ENCODE results near the gene POU4F3. TPM values are rescaled to one million over a fixed set of nuclear protein-coding genes. Genes with fewer than 3 reads are reported as not detected.

POU4F3 gene
- total and polyA plus RNA-seq, 2 donors: 0.03 to 0.11 TPM

DNA sequence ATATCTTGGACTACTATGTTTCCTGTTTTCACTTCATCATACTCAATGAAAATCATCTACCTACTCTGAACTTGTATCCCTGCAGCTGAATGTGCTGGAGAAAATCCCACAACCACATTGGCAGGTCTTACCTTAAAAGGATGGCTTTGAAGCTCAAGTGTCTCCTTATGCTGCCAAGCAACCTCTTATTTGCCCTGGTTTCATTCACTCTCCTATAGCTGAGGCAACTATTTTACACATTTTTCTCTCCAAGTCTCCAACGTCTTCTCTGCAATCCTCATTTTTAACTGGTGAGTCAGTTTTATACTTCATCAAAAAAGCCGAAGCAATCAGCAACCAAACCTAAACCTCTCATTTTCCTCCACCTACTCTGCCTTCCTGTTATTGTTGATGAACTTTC lies 49.7 kb downstream of the POU4F3 start:
- no peak for DNase-seq (ENCODE audit: extremely low spot score)
- no peaks in the 10 kb centered on the region for H3K4me1 ChIP-seq (ENCODE audit: insufficient read depth)
- H3K36me3 ChIP-seq (ENCODE audit: insufficient read depth): no peaks in the 10 kb centered on the region
- no peak overlapping the region for H3K4me3 ChIP-seq (ENCODE audit: low read depth, low read length)
- no peak overlapping the region for H3K27ac ChIP-seq (ENCODE audit: low read depth)
- WGBS: 40% methylated on average over 2 of the region's 2 CpGs

DNA sequence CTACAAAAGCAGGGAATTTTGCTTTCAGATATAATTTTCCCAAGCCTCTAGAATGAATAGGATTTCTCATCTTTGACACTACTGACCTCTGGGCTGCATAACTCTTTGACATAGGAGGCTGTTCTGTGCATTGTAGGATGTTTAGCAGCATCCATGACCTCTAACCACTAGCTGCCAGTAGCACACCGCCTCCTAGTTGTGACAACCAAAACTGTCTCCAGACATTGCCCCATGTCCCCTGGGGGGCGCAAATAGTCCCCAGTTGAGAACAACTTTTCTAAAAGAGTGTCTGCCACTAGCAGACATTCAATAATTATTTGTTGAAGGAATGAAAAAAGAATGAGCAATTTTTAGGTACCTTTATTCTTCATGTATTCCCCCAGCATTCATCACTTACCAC lies 51.8 kb downstream of the POU4F3 start:
- 23% methylated on average over 2 of the region's 2 CpGs for WGBS
- H3K4me3 ChIP-seq (ENCODE audit: low read depth, low read length): no peak overlapping the region
- no peaks in the 10 kb centered on the region for H3K36me3 ChIP-seq (ENCODE audit: insufficient read depth)
- H3K27ac ChIP-seq (ENCODE audit: low read depth): no peak overlapping the region
- DNase-seq (ENCODE audit: extremely low spot score): no peak
- H3K4me1 ChIP-seq (ENCODE audit: insufficient read depth): no peaks in the 10 kb centered on the region

Other genes starting within 250 kb of the POU4F3 start
- not detected for gene PLAC8L1, start 233.3 kb upstream of the POU4F3 start, total RNA-seq
- gene PLAC8L1, start 233.3 kb upstream of the POU4F3 start, polyA plus RNA-seq: 0.27 TPM
- gene LARS1, start 156.2 kb upstream of the POU4F3 start, total RNA-seq: 148 TPM
- 37.7 TPM for gene LARS1, start 156.2 kb upstream of the POU4F3 start, polyA plus RNA-seq
- gene RBM27, start 135.2 kb upstream of the POU4F3 start, total RNA-seq: 52.3 TPM
- gene RBM27, start 135.2 kb upstream of the POU4F3 start, polyA plus RNA-seq: 9.0 TPM
- gene TCERG1, start 108.5 kb downstream of the POU4F3 start, total RNA-seq: 145 TPM
- 25.3 TPM for gene TCERG1, start 108.5 kb downstream of the POU4F3 start, polyA plus RNA-seq
- gene GPR151, start 177.4 kb downstream of the POU4F3 start, total RNA-seq: not detected
- gene GPR151, start 177.4 kb downstream of the POU4F3 start, polyA plus RNA-seq: not detected

All from urinary bladder (tissue), 4 donors.